Transverse colon (tissue), 4 donors: ENCODE measurements around the gene PIEZO1. TPM values are rescaled to one million over a fixed set of nuclear protein-coding genes. Genes with fewer than 3 reads are reported as not detected.

Experiments
- DNase-seq: peaks from one replicate; pipeline ENCODE4 v3.0.0-alpha.2; 2019
- H3K27ac ChIP-seq, 4 donors: fragments of 200-600 bp; sonication (generic); 2 replicates each; pipeline ENCODE4 v1.5.1; 2016 to 2018; ENCODE audit warnings: inconsistent platforms in 4 of 4
- H3K27me3 ChIP-seq: fragments of 200-600 bp; sonication (generic); 2 replicates; pipeline ENCODE4 v1.5.1; 2017; ENCODE audit warnings: inconsistent platforms
- H3K36me3 ChIP-seq, 4 donors: fragments of 200-600 bp; sonication (generic); 2 replicates each; pipeline ENCODE4 v1.5.1; 2017 to 2019; ENCODE audit warnings: inconsistent platforms in 4 of 4
- H3K4me1 ChIP-seq, 4 donors: fragments of 200-600 bp; sonication (generic); 2 replicates each; pipeline ENCODE4 v1.5.1; 2017 to 2020; ENCODE audit warnings: inconsistent platforms in 4 of 4
- H3K4me3 ChIP-seq, 4 donors: fragments of 200-600 bp; sonication (generic); 1 replicate in 1 of 4; 2 replicates in 3 of 4; pipeline versions ENCODE4 v1.5.1 to v1.6.1; 2017 to 2019; ENCODE audit warnings: inconsistent platforms in 4 of 4
- H3K9me3 ChIP-seq, 2 donors: fragments of 200-600 bp; sonication (generic); 2 replicates each; pipeline ENCODE4 v1.5.1; 2017 to 2019; ENCODE audit warnings: inconsistent platforms in 2 of 2
- CTCF ChIP-seq, 5 experiments: fragments of 200-600 bp in 3 of 5; fragments of 450-650 bp in 2 of 5; sonication (generic) in 3 of 5; IDR thresholded peaks; 1 replicate in 2 of 5; 2 replicates in 3 of 5; pipeline ENCODE4 v1.5.1; 2016 to 2017; ENCODE audit warnings: antibody characterized with exemption in 5 of 5, inconsistent platforms in 3 of 5, mild to moderate bottlenecking in 2 of 5, moderate library complexity in 1 of 5
- EP300 ChIP-seq: sonication (generic); formaldehyde crosslinking; IDR thresholded peaks from one replicate; pipeline ENCODE4 v1.6.1; 2017; ENCODE audit warnings: antibody characterized with exemption, low read depth
- POLR2A ChIP-seq: fragments of 450-650 bp; IDR thresholded peaks from one replicate; pipeline ENCODE4 v1.6.1; 2016; ENCODE audit warnings: antibody characterized with exemption, mild to moderate bottlenecking, moderate library complexity
- POLR2AphosphoS5 ChIP-seq, 3 donors: sonication (generic); formaldehyde crosslinking; IDR thresholded peaks; one replicate each; pipeline ENCODE4 v1.6.1; 2016; ENCODE audit warnings: antibody characterized with exemption in 3 of 3
- WGBS, 2 donors: methylation state at CpG; one replicate each; pipeline ENCODE4 v1.1.5; 2018; ENCODE audit warnings: low coverage in 1 of 2; 5-methylcytosine and 5-hydroxymethylcytosine counted together
- in situ Hi-C, 4 donors: fragments of 200-750 bp; cut with MboI; loops; one replicate each; pipeline versions ENCODE4 v1.15.0 to v1.15.1; 2017; ENCODE audit warnings: low sequenced_read_pairs in 3 of 4, low pct_ligation_motif_present in 1 of 4, low pct_unique_long_range_greater_than_20kb in 1 of 4
- intact Hi-C: fragments of 100-400 bp; cut with DNase I; formaldehyde crosslinking; loops from one replicate; pipeline ENCODE4 v1.15.1; 2023; ENCODE audit warnings: low total_unique reads
- total RNA-seq, 4 donors: library from RNA; depleted of rRNA; stranded (reverse); fragments of >200 nt; gene quantifications; one replicate each; pipeline ENCODE4 v1.1.0, GENCODE V29; 2016

PIEZO1 gene
- total RNA-seq, 4 donors from 2014 or later: 133 to 546 (median 179) TPM

GRCh38 chr16:88739139-88739976 is 45.7 kb downstream of the PIEZO1 start:
- Histone ChIP-seq H3K4me1 (peaks cover 5 to 19% (median 12%) of the 10 kb centered on the region in 4 donors), H3K4me3 (no peak overlapping the region), H3K27ac (no peak overlapping the region), H3K27me3 (no peaks in the 10 kb centered on the region), H3K9me3 (no peaks in the 10 kb centered on the region), H3K36me3 (peaks cover 0 to 11% (median 0%) of the 10 kb centered on the region in 4 donors)
- TF ChIP-seq EP300 (no peak), POLR2A (no peak), CTCF (IDR thresholded peaks at IDR 0.05) (no peak), POLR2AphosphoS5 (IDR thresholded peaks at IDR 0.05) (no peak)
- no peak for DNase-seq
- in situ Hi-C loops: loop anchor here in 1 of 4 donors (25.0 kb wide), 1 partner anchor 473 kb away; the partner anchor contains the start of genes SLC22A31 and ZNF778
- intact Hi-C loops: no loop called here
- WGBS, 2 donors: 83% methylated on average over 22 of the region's 22 CpGs; no CpG with 5 or more reads in 1 of the 2 donors

GRCh38 chr16:88738151-88739084 is 46.6 kb downstream of the PIEZO1 start:
- Histone ChIP-seq H3K4me3 (no peak overlapping the region), H3K36me3 (peaks cover 0 to 16% (median 0%) of the 10 kb centered on the region in 4 donors), H3K9me3 (no peaks in the 10 kb centered on the region), H3K27me3 (no peaks in the 10 kb centered on the region), H3K4me1 (peaks cover 0 to 9% (median 4%) of the 10 kb centered on the region in 4 donors), H3K27ac (no peak overlapping the region)
- 84% methylated on average over 41 of the region's 41 CpGs; no CpG with 5 or more reads in 1 of the 2 donors for WGBS, 2 donors
- no peak for TF ChIP-seq POLR2AphosphoS5 (IDR thresholded peaks at IDR 0.05)
- no peak for TF ChIP-seq CTCF (IDR thresholded peaks at IDR 0.05)
- TF ChIP-seq POLR2A: no peak
- TF ChIP-seq EP300: no peak
- intact Hi-C loops (no loop called here), in situ Hi-C loops (loop anchor here in 1 of 4 donors (25.0 kb wide), 1 partner anchor 474 kb away; the partner anchor contains the start of genes SLC22A31 and ZNF778)
- DNase-seq: no peak

DNA sequence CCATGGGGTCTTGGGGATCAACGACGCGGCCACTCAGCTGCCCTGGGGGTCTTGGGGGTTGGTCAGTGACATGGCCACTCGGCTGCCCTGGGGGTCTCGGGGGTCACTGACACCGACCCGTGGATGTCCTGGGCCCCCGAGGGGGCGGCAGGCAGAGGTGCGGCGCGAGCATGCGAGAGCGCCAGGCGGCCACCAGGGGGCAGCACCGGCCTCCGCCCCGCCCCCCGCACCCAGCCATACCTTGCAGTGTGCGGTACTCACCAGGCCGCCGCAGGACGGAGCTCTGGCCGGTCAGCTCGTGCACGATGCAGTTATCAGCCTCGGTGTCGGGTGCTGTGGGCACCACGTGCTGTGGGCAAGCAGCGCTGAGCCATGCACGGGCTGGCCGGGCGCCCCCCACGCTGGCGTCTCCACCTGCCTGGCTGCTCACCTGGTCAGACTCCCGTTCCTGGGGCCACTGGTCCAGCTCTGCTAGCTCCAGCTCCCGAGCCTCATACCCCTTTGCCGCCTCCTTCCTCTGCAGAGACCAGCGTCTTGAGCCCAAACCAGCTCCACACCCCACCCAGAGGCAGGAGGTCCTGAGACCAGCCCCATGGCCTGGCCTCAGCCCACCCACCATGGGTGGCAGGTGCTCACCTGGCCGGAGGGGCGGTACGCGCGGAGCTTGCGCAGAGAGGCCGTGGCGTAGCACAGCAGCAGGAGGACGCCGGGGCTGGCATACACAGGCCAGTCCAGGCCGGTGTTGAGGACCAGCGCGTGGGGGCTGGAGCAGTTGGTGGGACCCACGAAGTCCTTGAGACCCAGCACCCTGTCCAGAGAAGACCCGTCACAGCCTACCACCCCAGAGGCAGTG is 47.5 kb downstream of the PIEZO1 start:
- Histone ChIP-seq H3K36me3 (peaks cover 0 to 22% (median 0%) of the 10 kb centered on the region in 4 donors), H3K4me3 (no peak overlapping the region), H3K27ac (peak overlapping the region in 1 of 4 donors; percentile 30), H3K9me3 (no peaks in the 10 kb centered on the region), H3K4me1 (peaks cover 0 to 6% (median 3%) of the 10 kb centered on the region in 4 donors), H3K27me3 (no peaks in the 10 kb centered on the region)
- in situ Hi-C loops: loop anchor here in 1 of 4 donors (25.0 kb wide), 1 partner anchor 475 kb away; the partner anchor contains the start of genes SLC22A31 and ZNF778
- DNase-seq: peak; percentile 78
- 53% methylated on average over 37 of the region's 54 CpGs; no CpG with 5 or more reads in 1 of the 2 donors for WGBS, 2 donors
- intact Hi-C loops: no loop called here
- TF ChIP-seq POLR2AphosphoS5 (IDR thresholded peaks at IDR 0.05) (peak in 1 of 3 donors; percentile 13), EP300 (no peak), CTCF (IDR thresholded peaks at IDR 0.05) (peak; percentile 98 to 100 (median 99))
